ENCODE data around the gene PHF5A.

GRCh38 chr22:41458161-41458728 is 10.2 kb downstream of the PHF5A start:
- TF ChIP-seq CTCF (IDR thresholded peaks at IDR 0.05) (no peak), EZH2phosphoT487 (IDR thresholded peaks at IDR 0.05) (no peak), EZH2 (IDR thresholded peaks at IDR 0.05) (no peak)

All from neural progenitor cell (in vitro differentiated cells).